ENCODE data around the gene BEST4.

DNA sequence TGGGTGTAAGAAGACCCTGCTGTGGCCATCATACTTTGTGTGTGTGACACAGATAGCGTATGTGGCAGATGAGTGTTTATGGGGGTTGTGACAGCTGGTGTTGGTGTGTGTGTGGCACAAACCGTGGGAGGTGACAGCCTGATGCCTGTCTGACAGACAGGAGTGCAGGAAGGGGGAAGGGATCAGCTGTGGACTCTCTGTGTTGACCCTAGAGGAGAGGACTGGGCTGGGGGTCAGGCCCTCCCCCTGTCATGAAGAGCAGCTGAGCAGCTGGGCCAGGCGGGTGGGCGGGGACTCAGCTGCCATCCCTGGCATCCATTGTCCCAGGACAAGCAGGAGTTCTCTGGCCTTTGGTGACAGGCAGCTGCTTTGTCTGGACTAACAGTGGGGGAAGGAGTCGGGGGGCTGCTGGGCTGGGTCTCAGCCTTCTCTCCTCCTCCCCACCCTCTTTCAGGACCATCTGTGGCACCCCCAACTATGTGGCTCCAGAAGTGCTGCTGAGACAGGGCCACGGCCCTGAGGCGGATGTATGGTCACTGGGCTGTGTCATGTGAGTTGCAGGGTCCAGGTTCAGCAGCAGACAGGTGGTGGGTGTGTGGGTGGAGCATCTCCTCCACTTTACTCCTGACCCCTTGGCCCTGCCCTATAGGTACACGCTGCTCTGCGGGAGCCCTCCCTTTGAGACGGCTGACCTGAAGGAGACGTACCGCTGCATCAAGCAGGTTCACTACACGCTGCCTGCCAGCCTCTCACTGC lies 14.5 kb upstream of the BEST4 start:
- TF ChIP-seq, protein P1, sequence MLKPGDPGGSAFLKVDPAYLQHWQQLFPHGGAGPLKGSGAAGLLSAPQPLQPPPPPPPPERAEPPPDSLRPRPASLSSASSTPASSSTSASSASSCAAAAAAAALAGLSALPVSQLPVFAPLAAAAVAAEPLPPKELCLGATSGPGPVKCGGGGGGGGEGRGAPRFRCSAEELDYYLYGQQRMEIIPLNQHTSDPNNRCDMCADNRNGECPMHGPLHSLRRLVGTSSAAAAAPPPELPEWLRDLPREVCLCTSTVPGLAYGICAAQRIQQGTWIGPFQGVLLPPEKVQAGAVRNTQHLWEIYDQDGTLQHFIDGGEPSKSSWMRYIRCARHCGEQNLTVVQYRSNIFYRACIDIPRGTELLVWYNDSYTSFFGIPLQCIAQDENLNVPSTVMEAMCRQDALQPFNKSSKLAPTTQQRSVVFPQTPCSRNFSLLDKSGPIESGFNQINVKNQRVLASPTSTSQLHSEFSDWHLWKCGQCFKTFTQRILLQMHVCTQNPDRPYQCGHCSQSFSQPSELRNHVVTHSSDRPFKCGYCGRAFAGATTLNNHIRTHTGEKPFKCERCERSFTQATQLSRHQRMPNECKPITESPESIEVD (tag by site-specific recombination; IDR thresholded peaks at IDR 0.05) = no peak
- TF ChIP-seq TCF7L2 (IDR thresholded peaks at IDR 0.05; ENCODE audit: borderline replicate concordance, low read depth, low read length) = no peak
- TF ChIP-seq CTCF (tag by site-specific recombination; IDR thresholded peaks at IDR 0.05) = no peak
- TF ChIP-seq ZFP37 (tag by site-specific recombination; IDR thresholded peaks at IDR 0.05) = no peak
- no peak for TF ChIP-seq ZNF175 (tag by site-specific recombination; IDR thresholded peaks at IDR 0.05)
- TF ChIP-seq, protein P2, sequence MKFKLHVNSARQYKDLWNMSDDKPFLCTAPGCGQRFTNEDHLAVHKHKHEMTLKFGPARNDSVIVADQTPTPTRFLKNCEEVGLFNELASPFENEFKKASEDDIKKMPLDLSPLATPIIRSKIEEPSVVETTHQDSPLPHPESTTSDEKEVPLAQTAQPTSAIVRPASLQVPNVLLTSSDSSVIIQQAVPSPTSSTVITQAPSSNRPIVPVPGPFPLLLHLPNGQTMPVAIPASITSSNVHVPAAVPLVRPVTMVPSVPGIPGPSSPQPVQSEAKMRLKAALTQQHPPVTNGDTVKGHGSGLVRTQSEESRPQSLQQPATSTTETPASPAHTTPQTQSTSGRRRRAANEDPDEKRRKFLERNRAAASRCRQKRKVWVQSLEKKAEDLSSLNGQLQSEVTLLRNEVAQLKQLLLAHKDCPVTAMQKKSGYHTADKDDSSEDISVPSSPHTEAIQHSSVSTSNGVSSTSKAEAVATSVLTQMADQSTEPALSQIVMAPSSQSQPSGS (tag by site-specific recombination; IDR thresholded peaks at IDR 0.05; ENCODE audit: low read depth) = no peak
- no peak for TF ChIP-seq ZNF548 (tag by site-specific recombination; IDR thresholded peaks at IDR 0.05)
- TF ChIP-seq MYNN (tag by site-specific recombination; IDR thresholded peaks at IDR 0.05; ENCODE audit: borderline replicate concordance) = no peak
- TF ChIP-seq ZNF239 (tag by site-specific recombination; IDR thresholded peaks at IDR 0.05) = no peak
- no peak for TF ChIP-seq ZNF324 (tag by site-specific recombination; IDR thresholded peaks at IDR 0.05)
- TF ChIP-seq ZNF596 (tag by site-specific recombination; IDR thresholded peaks at IDR 0.05) = no peak
- TF ChIP-seq ZNF776 (tag by site-specific recombination; IDR thresholded peaks at IDR 0.05; ENCODE audit: borderline replicate concordance) = no peak
- no peak for TF ChIP-seq OVOL3 (tag by site-specific recombination; IDR thresholded peaks at IDR 0.05)
- no peak for TF ChIP-seq KLF1 (tag by site-specific recombination; IDR thresholded peaks at IDR 0.05)

All from HEK293 (cell line).